22Rv1 (cell line): Measurements from ENCODE around the gene WDR72.

Experiments
- ZFX ChIP-seq: fragments of 450-650 bp; IDR thresholded peaks from 2 replicates; pipeline ENCODE4 v1.6.1; 2017; ENCODE audit warnings: antibody characterized with exemption, borderline replicate concordance
- TF ChIP-seq, protein P1 (sequence below): fragments of 450-650 bp; IDR thresholded peaks from 2 replicates; pipeline ENCODE4 v1.5.1; 2017; ENCODE audit warnings: mild to moderate bottlenecking

DNA sequence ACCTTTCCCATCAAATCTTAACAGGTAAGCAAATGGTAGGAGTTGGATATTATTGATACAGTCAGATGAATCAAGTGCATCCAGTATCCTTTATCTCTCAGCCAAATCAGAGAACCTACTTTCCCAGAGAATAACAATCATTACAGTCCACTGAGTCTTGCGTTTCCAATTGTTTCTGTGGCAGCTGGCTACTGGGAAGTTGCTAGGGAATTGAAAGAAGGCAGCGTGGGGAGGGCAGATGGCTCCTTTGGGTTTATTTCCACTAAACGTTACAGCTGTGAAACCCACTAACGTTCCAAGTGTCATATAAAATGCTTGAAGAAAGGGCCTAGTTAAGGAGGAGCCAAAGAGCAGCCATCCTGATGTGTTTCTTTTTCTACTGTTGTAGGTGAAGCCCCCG is 78.4 kb downstream of the WDR72 start:
- TF ChIP-seq, protein P1, sequence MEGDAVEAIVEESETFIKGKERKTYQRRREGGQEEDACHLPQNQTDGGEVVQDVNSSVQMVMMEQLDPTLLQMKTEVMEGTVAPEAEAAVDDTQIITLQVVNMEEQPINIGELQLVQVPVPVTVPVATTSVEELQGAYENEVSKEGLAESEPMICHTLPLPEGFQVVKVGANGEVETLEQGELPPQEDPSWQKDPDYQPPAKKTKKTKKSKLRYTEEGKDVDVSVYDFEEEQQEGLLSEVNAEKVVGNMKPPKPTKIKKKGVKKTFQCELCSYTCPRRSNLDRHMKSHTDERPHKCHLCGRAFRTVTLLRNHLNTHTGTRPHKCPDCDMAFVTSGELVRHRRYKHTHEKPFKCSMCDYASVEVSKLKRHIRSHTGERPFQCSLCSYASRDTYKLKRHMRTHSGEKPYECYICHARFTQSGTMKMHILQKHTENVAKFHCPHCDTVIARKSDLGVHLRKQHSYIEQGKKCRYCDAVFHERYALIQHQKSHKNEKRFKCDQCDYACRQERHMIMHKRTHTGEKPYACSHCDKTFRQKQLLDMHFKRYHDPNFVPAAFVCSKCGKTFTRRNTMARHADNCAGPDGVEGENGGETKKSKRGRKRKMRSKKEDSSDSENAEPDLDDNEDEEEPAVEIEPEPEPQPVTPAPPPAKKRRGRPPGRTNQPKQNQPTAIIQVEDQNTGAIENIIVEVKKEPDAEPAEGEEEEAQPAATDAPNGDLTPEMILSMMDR, result no peak
- no peak for TF ChIP-seq ZFX
